Stimulated activated CD8-positive, alpha-beta memory T cell treated with anti-CD3 and anti-CD28 coated beads, Interleukin-12 subunit alpha, Interleukin-12 subunit beta, amount 100 ng/mL, for 4 hours (primary cell): ENCODE measurements around the gene HEATR9.

Experiments used
- DNase-seq: peaks from one replicate; pipeline ENCODE4 v3.0.0-alpha.2; 2020; ENCODE audit warnings: low read depth

HEATR9 gene

GRCh38 chr17:35865412-35866340 lies 3.0 kb downstream of the HEATR9 start:
- no peak for DNase-seq

- DNase-seq = no peak
These were observed 3.8 kb downstream of the HEATR9 start for GRCh38 chr17:35864853-35865252.

DNA sequence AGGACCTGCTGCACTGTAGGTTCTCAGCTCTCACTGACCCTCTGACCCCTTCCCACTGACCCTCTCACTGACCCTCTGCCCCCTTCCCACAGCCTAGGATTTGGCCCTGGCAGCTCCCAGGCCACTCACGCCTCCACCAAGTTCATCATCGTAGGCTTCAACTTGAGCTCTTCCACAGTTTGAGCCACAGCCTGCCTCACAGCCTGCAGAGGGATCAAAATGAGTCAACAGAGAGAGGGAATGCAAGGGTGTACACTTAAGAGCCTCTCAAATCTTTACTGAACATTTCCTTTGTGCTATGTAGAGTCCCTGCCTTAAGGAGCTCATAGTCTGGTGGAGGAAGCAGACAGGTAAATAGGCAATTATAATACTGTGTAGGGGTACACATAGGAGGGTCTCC lies 12.1 kb downstream of the HEATR9 start:
- DNase-seq = no peak

DNA sequence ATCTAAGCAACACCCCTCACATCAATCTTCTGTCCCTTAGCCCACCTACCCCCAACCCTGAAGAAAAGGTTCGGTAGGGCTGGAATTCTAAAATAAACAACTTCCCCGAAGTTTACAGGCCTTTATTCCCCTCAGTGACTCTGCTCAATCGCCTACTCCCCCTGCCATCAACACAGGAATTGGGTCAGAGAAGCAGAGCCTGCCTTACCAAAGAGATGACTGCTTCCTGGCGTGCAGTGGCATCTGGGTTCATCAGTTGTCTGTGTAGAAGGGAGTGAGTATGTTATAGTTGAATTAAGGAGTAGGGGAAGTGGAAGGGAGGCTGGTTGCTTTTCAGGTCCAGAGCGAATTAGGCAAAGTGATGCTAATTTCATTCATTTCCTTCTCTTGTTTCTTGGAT lies 12.7 kb downstream of the HEATR9 start:
- DNase-seq = no peak

DNA sequence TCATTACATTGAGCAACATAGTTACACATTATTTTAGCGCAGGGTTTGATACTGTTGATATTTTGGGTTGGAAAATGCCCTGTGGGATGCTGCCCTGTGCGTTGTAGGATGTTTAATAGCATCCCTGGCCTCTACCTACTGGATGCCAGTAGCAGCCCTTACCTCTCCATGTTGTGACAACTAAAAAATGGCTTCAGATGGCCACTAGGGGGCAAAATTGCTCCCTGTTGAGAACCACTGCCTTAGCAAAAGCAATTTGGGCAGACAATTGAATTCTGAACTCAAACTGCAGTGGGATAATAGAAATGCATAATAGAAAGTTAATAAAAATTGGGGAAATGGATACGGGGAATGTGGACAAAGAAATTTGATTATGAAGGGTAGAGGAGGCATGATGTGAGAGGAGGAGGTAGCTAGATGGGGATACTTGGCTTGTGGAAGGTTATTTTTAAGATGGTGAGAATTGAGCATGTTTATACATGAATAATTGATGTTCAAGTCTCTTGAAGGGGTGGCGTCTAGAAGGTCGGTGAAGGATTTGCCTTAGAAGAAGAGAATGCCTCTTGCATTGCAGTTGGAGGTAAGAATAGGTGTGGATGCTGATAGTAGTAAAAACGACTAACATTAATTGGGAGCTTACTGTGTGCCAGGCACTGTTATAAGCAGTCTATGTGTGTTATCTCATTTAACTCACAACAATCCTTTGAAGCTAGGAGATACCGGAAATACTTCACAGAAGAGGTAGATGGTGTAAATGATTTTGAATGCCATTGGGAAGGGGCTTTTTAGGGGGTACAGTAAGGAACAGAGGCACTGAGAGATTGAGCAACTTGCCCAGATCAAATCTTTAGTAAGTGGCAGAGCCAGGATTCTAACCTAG lies 19.0 kb downstream of the HEATR9 start:
- peak; percentile 25 for DNase-seq

GRCh38 chr17:35847633-35848373 lies 20.9 kb downstream of the HEATR9 start:
- no peak for DNase-seq

DNA sequence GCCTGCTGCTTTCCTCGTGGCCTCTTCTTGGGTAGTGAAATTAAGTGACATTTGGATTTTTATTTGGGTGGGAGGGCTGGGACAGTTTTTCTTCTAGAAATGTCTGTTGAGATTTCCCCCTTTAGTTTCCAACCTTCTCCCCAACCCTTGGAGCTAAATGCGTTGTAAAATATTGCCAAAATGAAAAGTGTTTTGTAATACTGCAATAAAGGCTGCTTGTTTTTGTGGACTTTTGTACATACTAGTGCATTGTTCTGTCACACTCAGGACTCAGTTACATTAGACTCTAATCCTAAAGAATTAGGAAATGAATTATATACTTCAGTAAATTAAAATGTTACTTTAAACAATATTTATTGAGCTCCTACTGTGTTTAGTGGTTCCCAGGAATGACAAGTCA lies 21.7 kb downstream of the HEATR9 start:
- DNase-seq = no peak

DNA sequence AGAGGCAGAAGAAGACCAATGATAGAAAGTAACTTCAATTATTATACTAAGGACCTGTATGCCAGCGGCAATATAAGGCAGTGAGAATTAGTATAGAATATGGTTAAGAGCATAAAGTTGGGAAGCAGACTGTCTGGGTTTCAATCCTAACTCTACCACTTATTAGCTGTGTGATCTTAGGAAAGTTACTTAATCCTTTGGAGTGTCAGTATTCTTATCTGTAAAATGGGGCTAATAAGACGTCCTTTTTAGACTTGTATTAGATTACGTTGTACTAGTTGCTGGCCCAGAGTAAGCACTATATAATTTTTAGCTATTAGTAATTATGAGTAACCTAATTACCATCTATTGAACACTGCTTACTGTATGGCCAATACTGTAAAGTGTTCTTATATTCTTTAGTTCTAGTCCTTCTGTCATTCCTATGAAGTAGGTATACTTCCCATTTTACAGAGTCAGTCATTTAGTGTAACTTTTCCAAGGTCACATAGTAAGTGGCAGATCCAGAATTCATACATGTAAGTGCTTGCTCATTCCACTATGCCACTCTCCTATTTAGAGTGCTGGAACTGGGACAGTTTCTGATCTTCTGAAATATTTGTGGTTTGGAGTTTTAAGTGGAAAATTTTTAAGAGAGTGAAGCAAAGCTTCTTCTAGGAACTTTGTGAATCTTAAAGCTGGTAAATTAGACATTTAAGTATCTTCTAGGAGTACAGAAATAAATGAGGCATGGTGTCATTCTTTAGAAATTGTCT lies 22.5 kb downstream of the HEATR9 start:
- DNase-seq = no peak

GRCh38 chr17:35844547-35844946 lies 24.1 kb downstream of the HEATR9 start:
- no peak for DNase-seq

DNA sequence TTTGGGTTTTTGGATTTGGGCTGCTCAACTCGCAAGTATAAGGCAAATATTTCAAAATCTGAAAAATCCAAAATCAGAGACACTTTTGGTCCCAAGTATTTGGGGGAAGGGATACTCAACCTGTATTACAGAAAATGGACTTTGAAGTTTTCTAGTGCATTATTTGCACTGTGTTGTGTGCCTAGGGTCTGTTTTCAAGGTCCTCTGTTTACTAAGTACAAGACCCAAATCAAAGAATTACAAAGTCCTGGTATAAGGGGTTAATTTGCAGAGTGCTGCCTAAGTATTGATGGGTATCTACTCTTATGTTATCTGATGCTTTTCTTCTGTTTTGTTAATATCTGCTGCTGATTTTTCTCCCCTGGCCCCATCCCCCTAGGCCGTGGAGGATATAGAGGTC lies 25.0 kb downstream of the HEATR9 start:
- no peak for DNase-seq

DNA sequence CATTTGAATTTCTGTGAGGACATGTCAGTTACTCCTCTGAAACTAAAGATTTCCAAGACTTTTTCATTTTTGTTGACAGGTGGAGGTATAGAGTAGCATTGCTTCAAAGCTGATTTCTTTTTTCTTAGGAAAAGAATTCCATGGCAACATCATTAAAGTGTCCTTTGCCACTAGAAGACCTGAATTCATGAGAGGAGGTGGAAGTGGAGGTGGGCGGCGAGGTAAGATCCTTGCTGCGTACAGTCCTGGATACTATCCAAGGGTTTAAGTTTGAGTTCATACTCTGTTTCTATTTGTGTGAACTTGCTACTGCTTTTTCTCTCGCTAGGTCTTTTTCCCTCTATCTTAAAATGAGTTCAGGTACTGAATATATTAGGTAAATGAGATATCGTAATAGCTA lies 26.5 kb downstream of the HEATR9 start:
- DNase-seq = no peak

GRCh38 chr17:35841505-35841904 lies 27.2 kb downstream of the HEATR9 start:
- no peak for DNase-seq

- no peak for DNase-seq
These were observed 27.6 kb downstream of the HEATR9 start for GRCh38 chr17:35841101-35841500.

GRCh38 chr17:35825206-35825605 lies 43.5 kb downstream of the HEATR9 start:
- DNase-seq = no peak

DNA sequence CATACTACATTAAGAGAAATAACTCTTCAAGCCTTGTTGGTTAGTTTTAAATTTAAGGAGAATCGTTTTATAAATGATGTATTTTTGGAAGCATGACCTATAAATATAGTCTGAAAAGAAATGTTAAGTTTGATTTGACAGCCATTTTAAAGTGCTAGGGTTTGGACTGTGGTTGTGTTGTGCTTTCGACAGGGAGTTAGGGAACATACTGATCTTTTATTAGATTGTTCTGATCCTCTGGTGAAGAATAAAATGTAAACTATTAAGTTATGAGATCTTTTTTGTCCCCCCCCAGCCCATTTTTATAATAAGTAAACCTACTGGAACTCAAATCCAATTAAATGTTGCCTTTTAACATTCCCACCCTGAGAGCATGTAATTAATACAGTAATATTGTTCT lies 47.4 kb downstream of the HEATR9 start:
- DNase-seq = no peak

- DNase-seq = no peak
These were observed 49.2 kb downstream of the HEATR9 start for GRCh38 chr17:35819455-35819854.

GRCh38 chr17:35817196-35817595 lies 51.5 kb downstream of the HEATR9 start:
- DNase-seq = no peak

DNA sequence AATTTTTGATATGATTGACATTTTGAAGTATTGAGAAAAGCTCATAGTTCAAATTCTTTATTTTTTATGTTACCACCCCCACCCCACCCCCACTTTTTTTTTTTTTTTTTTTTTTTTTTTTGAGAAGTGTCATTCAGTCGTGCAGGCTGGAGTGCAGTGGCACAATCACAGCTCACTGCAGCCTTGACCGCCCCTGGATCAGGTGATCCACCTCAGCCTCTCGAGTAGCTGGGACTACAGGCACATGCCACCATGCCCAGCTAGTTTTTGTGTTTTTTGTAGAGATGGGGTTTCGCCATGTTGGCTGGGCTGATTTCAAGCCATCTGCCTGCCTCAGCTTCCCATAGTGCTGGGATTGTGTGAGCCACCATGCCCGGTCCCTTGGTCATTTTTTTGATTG lies 52.0 kb downstream of the HEATR9 start:
- no peak for DNase-seq

GRCh38 chr17:35812456-35812855 lies 56.2 kb downstream of the HEATR9 start:
- no peak for DNase-seq

DNA sequence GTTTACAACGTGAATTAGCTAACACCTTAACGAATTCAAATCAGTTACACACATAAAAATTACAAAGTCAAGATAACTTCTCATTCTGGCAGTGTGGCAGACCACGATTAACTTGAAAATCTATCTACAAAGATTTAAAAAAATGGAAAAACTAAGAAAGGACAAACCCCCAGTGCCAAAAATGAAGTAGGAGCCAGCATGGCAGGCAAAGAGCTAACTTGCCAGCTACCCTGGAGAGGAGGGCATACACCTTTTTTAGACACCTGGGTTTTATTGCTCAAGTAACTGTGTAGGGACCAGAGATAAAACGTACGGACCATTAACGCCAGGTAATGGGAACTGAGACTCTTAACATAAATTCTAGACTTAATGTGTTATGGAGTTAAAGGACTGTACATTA lies 56.9 kb downstream of the HEATR9 start:
- no peak for DNase-seq

- DNase-seq = no peak
These were observed 58.7 kb downstream of the HEATR9 start for GRCh38 chr17:35809855-35810461.
